Astrocyte (in vitro differentiated cells and primary cell): ENCODE data around the gene AHNAK2.

Source experiments
- CTCF ChIP-seq: IDR thresholded peaks from 2 replicates; pipeline ENCODE4 v1.5.1; 2011; ENCODE audit warnings: low read depth, mild to moderate bottlenecking, inconsistent platforms, low read length, moderate library complexity; ENCODE audit not compliant: insufficient read depth
- EZH2 ChIP-seq: IDR thresholded peaks from 2 replicates; pipeline ENCODE4 v1.6.1; 2012; ENCODE audit warnings: mild to moderate bottlenecking, low read length, inconsistent platforms; ENCODE audit not compliant: insufficient read depth

- TF ChIP-seq EZH2 (no peak), CTCF (no peak)
Measured at GRCh38 chr14:105026802-105027563, 48.8 kb upstream of the AHNAK2 start.
